H9 (cell line): ENCODE data around the gene DGLUCY. TPM values are rescaled to one million over a fixed set of nuclear protein-coding genes. Genes with fewer than 3 reads are reported as not detected.

Source experiments
- DNase-seq: peaks from one replicate; pipeline ENCODE4 v3.0.0-alpha.2; 2017
- H2AFZ ChIP-seq: one replicate; pipeline ENCODE4 v1.6.1; 2013; ENCODE audit warnings: mild to moderate bottlenecking, low read length, control low read depth, moderate library complexity
- H2AK5ac ChIP-seq: 2 replicates; pipeline ENCODE4 v1.6.1; 2013; ENCODE audit warnings: low read length, control low read depth, mixed read lengths; ENCODE audit not compliant: insufficient read length
- H2BK120ac ChIP-seq: one replicate; pipeline ENCODE4 v1.6.1; 2013; ENCODE audit warnings: low read depth, mild to moderate bottlenecking, low read length, control low read depth, inconsistent platforms; ENCODE audit not compliant: poor library complexity, severe bottlenecking
- H2BK12ac ChIP-seq: 2 replicates; pipeline ENCODE4 v1.6.1; 2013; ENCODE audit warnings: low read length, control low read depth, mixed read lengths, low read depth; ENCODE audit not compliant: insufficient read length
- H2BK15ac ChIP-seq: 2 replicates; pipeline ENCODE4 v1.6.1; 2013; ENCODE audit warnings: low read depth, low read length, control low read depth
- H2BK20ac ChIP-seq: one replicate; pipeline ENCODE4 v1.6.1; 2013; ENCODE audit warnings: low read depth, mild to moderate bottlenecking, low read length, control low read depth, inconsistent platforms; ENCODE audit not compliant: poor library complexity, severe bottlenecking
- H2BK5ac ChIP-seq: 2 replicates; pipeline ENCODE4 v1.6.1; 2013; ENCODE audit warnings: low read length, control low read depth, mixed read lengths; ENCODE audit not compliant: insufficient read length
- H3K14ac ChIP-seq: 2 replicates; pipeline ENCODE4 v1.6.1; 2013; ENCODE audit warnings: low read length, control low read depth; ENCODE audit not compliant: insufficient read depth
- H3K18ac ChIP-seq: 2 replicates; pipeline ENCODE4 v1.6.1; 2013; ENCODE audit warnings: low read depth, mild to moderate bottlenecking, mixed read lengths, low read length, control low read depth; ENCODE audit not compliant: insufficient read length
- H3K23ac ChIP-seq: 2 replicates; pipeline ENCODE4 v1.6.1; 2013; ENCODE audit warnings: low read length, control low read depth, mixed read lengths, low read depth; ENCODE audit not compliant: insufficient read length
- H3K23me2 ChIP-seq: 2 replicates; pipeline ENCODE4 v1.6.1; 2013; ENCODE audit warnings: low read depth, mild to moderate bottlenecking, mixed read lengths, low read length, control low read depth; ENCODE audit not compliant: insufficient read length, poor library complexity, severe bottlenecking
- H3K27ac ChIP-seq: 2 replicates; pipeline ENCODE4 v1.5.1; 2013; ENCODE audit warnings: low read length, control low read depth, mixed read lengths, low read depth; ENCODE audit not compliant: insufficient read length
- H3K27me3 ChIP-seq: 2 replicates; pipeline ENCODE4 v1.6.1; 2013; ENCODE audit warnings: low read length, control low read depth, inconsistent platforms; ENCODE audit not compliant: insufficient read depth
- H3K4ac ChIP-seq: 2 replicates; pipeline ENCODE4 v1.6.1; 2013; ENCODE audit warnings: low read depth, mild to moderate bottlenecking, control low read depth, inconsistent platforms, low read length, moderate library complexity
- H3K4me1 ChIP-seq: 2 replicates; pipeline ENCODE4 v1.6.1; 2013; ENCODE audit warnings: low read length, control low read depth, inconsistent platforms; ENCODE audit not compliant: insufficient read depth
- H3K4me2 ChIP-seq: 2 replicates; pipeline ENCODE4 v1.6.1; 2013; ENCODE audit warnings: low read length, control low read depth, mixed read lengths; ENCODE audit not compliant: insufficient read length, insufficient read depth
- H3K56ac ChIP-seq: 2 replicates; pipeline ENCODE4 v1.6.1; 2013; ENCODE audit warnings: low read depth, mild to moderate bottlenecking, mixed read lengths, low read length, control low read depth; ENCODE audit not compliant: insufficient read length
- H3K79me1 ChIP-seq: 2 replicates; pipeline ENCODE4 v1.6.1; 2013; ENCODE audit warnings: low read depth, mild to moderate bottlenecking, moderate library complexity, low read length, control low read depth, inconsistent platforms; ENCODE audit not compliant: insufficient read depth, poor library complexity, severe bottlenecking
- H3K79me2 ChIP-seq: 2 replicates; pipeline ENCODE4 v1.6.1; 2013; ENCODE audit warnings: low read length, control low read depth, inconsistent platforms; ENCODE audit not compliant: insufficient read depth
- H3K9ac ChIP-seq: 2 replicates; pipeline ENCODE4 v1.6.1; 2013; ENCODE audit warnings: low read length, control low read depth, mixed read lengths; ENCODE audit not compliant: insufficient read length; ENCODE audit errors: extremely low read depth
- H3K9me3 ChIP-seq: one replicate; pipeline ENCODE4 v1.6.1; 2013; ENCODE audit warnings: low read depth, low read length, inconsistent platforms; ENCODE audit not compliant: control insufficient read depth
- H3T11ph ChIP-seq: one replicate; pipeline ENCODE4 v1.6.1; 2013; ENCODE audit warnings: mild to moderate bottlenecking, low read length, control low read depth, inconsistent platforms
- H4K20me1 ChIP-seq: one replicate; pipeline ENCODE4 v1.6.1; 2013; ENCODE audit not compliant: control insufficient read depth, insufficient read length, insufficient read depth
- H4K5ac ChIP-seq: 2 replicates; pipeline ENCODE4 v1.6.1; 2013; ENCODE audit warnings: low read depth, mild to moderate bottlenecking, mixed read lengths, low read length, control low read depth; ENCODE audit not compliant: insufficient read length
- H4K8ac ChIP-seq: replicated peaks from 2 replicates; pipeline ENCODE4 v1.6.1; 2013; ENCODE audit warnings: low read length, control low read depth, mixed read lengths, low read depth; ENCODE audit not compliant: insufficient read length
- H4K91ac ChIP-seq: 2 replicates; pipeline ENCODE4 v1.6.1; 2013; ENCODE audit warnings: low read depth, mild to moderate bottlenecking, moderate library complexity, mixed read lengths, low read length, control low read depth; ENCODE audit not compliant: insufficient read length
- H3K27ac Mint-ChIP-seq, 3 experiments: 2 replicates in 2 of 3; 3 replicates in 1 of 3; pipeline ENCODE4 v1.8.0; 2020 to 2021; ENCODE audit warnings: mixed read lengths in 3 of 3, mild to moderate bottlenecking in 1 of 3, moderate library complexity in 1 of 3
- H3K27me3 Mint-ChIP-seq: 2 replicates; pipeline ENCODE4 v1.8.0; 2021; ENCODE audit warnings: low read depth, mild to moderate bottlenecking, moderate library complexity, mixed read lengths
- H3K36me3 Mint-ChIP-seq, 3 experiments: 2 replicates in 2 of 3; 3 replicates in 1 of 3; pipeline ENCODE4 v1.8.0; 2020 to 2021; ENCODE audit warnings: low read depth in 3 of 3, mixed read lengths in 3 of 3; ENCODE audit not compliant: insufficient read depth in 1 of 3
- H3K4me1 Mint-ChIP-seq, 2 experiments: 2 replicates each; pipeline ENCODE4 v1.8.0; 2020; ENCODE audit warnings: mixed read lengths in 2 of 2
- H3K4me3 Mint-ChIP-seq, 2 experiments: 2 replicates in 1 of 2; 3 replicates in 1 of 2; pipeline ENCODE4 v1.8.0; 2020 to 2021; ENCODE audit warnings: mild to moderate bottlenecking in 2 of 2, mixed read lengths in 2 of 2, moderate library complexity in 1 of 2
- H3K9me3 Mint-ChIP-seq, 2 experiments: 2 replicates in 1 of 2; 3 replicates in 1 of 2; pipeline ENCODE4 v1.8.0; 2020; ENCODE audit warnings: mild to moderate bottlenecking in 2 of 2, mixed read lengths in 2 of 2, moderate library complexity in 1 of 2
- WGBS: extraction: QIAGEN DNeasy Blood & Tissue Kit; methylation state at CpG from one replicate; pipeline ENCODE4 v1.1.7; 2013; ENCODE audit warnings: missing lambda C conversion rate, low lambda C conversion rate, mixed read lengths; ENCODE audit not compliant: insufficient read length; ENCODE audit errors: extremely low coverage; 5-methylcytosine and 5-hydroxymethylcytosine counted together
- total RNA-seq: library from RNA; stranded (reverse); gene quantifications from 2 replicates; pipeline ENCODE4 v1.2.1, GENCODE V29; 2021
- TF ChIP-seq, protein P1 (sequence below): fragments of 200-600 bp; sonication (generic); conservative IDR thresholded peaks from 3 replicates; pipeline ENCODE4 v1.8.0; 2021; ENCODE audit warnings: antibody characterized with exemption, mild to moderate bottlenecking

DGLUCY gene
- total RNA-seq, 1 experiment from 2014 or later: 29.6 TPM

- DNase-seq: no peak
- peak overlapping the region in 2 of 3 experiments; percentile 52 to 54; a peak in 2 of 7 replicates for H3K27ac Mint-ChIP-seq
- no peak overlapping the region for H3K27ac ChIP-seq
- H2BK15ac ChIP-seq: no peak overlapping the region
- peaks cover 7 to 43% (median 38%) of the 10 kb centered on the region in 3 experiments; a peak in 6 of 7 replicates for H3K36me3 Mint-ChIP-seq
- H2AFZ ChIP-seq: no peak overlapping the region
- H3K4me2 ChIP-seq: no peak overlapping the region
- H3K23ac ChIP-seq: no peak overlapping the region
- H3K27me3 ChIP-seq: no peaks in the 10 kb centered on the region
- no peak overlapping the region for H3K4ac ChIP-seq
- no peaks in the 10 kb centered on the region for H3K27me3 Mint-ChIP-seq
- no peak overlapping the region for H3K9ac ChIP-seq
- H3K79me2 ChIP-seq: no peaks in the 10 kb centered on the region
- H4K8ac ChIP-seq: no peak overlapping the region
- TF ChIP-seq, protein P1, sequence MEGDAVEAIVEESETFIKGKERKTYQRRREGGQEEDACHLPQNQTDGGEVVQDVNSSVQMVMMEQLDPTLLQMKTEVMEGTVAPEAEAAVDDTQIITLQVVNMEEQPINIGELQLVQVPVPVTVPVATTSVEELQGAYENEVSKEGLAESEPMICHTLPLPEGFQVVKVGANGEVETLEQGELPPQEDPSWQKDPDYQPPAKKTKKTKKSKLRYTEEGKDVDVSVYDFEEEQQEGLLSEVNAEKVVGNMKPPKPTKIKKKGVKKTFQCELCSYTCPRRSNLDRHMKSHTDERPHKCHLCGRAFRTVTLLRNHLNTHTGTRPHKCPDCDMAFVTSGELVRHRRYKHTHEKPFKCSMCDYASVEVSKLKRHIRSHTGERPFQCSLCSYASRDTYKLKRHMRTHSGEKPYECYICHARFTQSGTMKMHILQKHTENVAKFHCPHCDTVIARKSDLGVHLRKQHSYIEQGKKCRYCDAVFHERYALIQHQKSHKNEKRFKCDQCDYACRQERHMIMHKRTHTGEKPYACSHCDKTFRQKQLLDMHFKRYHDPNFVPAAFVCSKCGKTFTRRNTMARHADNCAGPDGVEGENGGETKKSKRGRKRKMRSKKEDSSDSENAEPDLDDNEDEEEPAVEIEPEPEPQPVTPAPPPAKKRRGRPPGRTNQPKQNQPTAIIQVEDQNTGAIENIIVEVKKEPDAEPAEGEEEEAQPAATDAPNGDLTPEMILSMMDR: no peak
- H2BK12ac ChIP-seq: no peak overlapping the region
- H2BK5ac ChIP-seq: no peak overlapping the region
- H3K4me3 Mint-ChIP-seq: no peak overlapping the region
- no peak overlapping the region for H4K91ac ChIP-seq
- H3K9me3 ChIP-seq: no peaks in the 10 kb centered on the region
- no peaks in the 10 kb centered on the region for H3K23me2 ChIP-seq
- H3K56ac ChIP-seq: no peak overlapping the region
- no peaks in the 10 kb centered on the region for H3K79me1 ChIP-seq
- no peaks in the 10 kb centered on the region for H3K4me1 Mint-ChIP-seq
- no peak overlapping the region for H2BK120ac ChIP-seq
- no peaks in the 10 kb centered on the region for H3K4me1 ChIP-seq
- H3T11ph ChIP-seq: no peak overlapping the region
- H4K5ac ChIP-seq: no peak overlapping the region
- no peak overlapping the region for H3K14ac ChIP-seq
- H3K9me3 Mint-ChIP-seq: no peaks in the 10 kb centered on the region
- no peaks in the 10 kb centered on the region for H4K20me1 ChIP-seq
- no peak overlapping the region for H2BK20ac ChIP-seq
- no peak overlapping the region for H3K18ac ChIP-seq
- WGBS: no CpG with 5 or more reads among the region's 12 CpGs
- H2AK5ac ChIP-seq: no peak overlapping the region
These were observed 79.2 kb downstream of the DGLUCY start for GRCh38 chr14:91193069-91193468.
